CMK (cell line): ENCODE results near the gene ATP6V0B.

Experiments
- DNase-seq: peaks from one replicate; pipeline ENCODE4 v3.0.0-alpha.2; 2010; ENCODE audit warnings: low read depth

The ATP6V0B gene

DNA sequence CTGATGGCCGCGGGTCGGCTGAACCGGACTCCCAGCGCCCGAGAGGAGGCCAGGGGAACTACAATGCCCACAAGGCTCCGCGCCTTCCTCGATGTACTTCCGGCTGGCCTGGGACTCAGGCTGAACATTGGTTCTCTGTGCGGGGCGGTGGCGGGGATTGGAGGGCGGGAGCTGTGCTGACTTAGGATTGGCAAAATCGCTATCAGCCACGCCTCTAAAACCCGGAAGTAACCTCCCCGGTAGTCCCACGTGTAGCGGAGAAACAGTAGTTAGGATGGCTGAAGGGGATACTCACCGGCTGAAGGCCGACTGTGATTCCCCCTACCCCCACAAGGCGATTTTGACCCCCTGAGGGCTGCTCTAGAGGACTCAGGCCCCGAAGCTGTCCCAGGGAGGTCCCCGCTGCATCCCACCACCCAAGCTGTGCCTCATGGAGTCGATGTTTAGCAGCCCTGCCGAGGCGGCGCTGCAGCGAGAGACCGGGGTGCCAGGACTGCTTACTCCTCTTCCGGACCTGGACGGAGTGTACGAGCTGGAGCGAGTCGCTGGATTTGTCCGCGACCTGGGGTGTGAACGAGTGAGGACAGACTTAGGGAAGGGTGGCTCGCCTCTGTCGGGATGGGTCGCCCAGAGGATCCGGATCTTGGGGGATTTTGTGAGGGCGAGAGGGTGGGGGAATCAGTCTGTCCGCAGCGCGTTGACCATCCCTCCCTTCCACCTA, 4.9 kb upstream of the ATP6V0B start, which contains the start of gene DPH2:
Gene DPH2, plus strand, starts transcription at position 265 of the 721 bp plus-strand sequence. Its CDS starts 166 bp downstream, at position 431.
- peak; percentile 95 for DNase-seq

DNA sequence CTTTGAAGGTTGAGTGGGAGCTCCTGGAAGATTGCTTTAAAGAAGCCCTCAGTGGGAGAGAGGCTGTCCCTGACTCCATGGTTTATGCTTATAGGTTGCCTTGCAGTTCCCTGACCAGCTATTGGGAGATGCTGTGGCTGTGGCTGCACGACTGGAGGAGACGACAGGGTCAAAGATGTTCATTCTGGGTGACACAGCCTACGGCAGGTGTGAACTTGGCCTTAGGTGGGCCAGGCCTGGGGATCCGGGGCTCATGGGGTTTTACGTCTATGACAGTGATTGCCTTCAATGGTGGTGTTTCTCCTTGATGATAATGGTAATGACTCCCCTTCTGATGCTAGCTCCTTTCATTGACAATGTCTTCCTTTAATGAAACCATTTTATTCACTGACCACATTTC, 4.3 kb upstream of the ATP6V0B start:
- no peak for DNase-seq

DNA sequence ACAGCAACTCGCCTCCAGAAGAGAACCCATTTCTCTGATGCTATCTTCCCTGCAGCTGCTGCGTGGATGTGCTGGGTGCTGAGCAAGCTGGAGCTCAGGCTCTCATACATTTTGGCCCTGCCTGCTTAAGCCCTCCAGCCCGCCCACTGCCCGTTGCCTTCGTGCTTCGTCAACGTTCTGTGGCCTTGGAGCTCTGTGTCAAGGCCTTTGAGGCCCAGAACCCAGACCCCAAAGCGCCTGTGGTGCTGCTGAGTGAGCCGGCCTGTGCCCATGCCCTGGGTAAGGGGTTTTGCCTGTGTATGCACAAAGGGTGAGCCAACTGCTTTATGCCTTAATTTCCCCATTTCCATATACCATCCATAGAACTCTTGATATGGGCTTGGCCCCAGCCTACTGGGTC, 3.8 kb upstream of the ATP6V0B start:
- no peak for DNase-seq

DNA sequence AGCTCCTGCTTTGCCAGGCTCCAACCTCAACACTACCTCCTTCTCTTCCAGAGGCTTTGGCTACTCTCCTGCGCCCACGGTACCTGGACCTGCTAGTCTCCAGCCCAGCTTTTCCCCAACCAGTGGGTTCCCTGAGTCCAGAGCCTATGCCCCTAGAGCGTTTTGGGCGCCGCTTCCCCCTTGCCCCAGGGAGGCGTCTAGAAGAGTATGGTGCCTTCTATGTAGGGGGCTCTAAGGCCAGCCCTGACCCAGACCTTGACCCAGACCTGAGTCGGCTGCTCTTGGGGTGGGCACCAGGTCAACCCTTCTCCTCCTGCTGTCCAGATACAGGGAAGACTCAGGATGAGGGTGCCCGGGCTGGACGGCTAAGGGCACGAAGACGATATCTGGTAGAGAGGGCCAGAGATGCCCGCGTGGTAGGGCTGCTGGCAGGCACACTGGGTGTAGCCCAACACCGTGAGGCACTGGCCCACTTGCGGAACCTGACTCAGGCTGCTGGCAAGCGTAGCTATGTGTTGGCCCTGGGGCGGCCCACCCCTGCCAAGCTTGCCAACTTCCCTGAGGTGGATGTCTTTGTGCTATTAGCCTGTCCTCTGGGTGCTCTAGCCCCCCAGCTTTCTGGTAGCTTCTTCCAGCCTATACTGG, 3.3 kb upstream of the ATP6V0B start:
- DNase-seq, result no peak

DNA sequence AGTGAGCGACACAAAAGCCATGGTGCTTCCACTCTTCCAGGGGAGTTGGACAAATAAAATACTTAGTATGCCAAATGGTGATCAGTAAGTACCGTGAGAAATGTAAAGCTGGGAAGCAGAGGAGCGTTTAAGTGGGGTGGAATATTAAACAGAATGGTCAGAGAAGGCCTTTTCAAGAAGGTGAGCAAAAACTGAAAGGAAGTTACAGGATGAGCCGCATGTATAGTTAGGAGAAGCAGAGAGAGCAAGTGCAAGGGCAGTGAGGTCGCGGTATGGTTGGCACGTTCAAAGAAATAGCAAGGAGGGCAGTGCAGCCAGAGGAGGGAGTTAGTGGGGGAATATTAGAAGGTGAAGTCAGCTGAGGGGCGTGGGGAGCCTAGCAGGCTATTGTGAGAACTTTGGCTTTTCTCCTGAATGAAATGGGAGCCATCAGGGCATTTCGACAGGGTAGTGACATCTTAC, 748 bp upstream of the ATP6V0B start:
- no peak for DNase-seq

DNA sequence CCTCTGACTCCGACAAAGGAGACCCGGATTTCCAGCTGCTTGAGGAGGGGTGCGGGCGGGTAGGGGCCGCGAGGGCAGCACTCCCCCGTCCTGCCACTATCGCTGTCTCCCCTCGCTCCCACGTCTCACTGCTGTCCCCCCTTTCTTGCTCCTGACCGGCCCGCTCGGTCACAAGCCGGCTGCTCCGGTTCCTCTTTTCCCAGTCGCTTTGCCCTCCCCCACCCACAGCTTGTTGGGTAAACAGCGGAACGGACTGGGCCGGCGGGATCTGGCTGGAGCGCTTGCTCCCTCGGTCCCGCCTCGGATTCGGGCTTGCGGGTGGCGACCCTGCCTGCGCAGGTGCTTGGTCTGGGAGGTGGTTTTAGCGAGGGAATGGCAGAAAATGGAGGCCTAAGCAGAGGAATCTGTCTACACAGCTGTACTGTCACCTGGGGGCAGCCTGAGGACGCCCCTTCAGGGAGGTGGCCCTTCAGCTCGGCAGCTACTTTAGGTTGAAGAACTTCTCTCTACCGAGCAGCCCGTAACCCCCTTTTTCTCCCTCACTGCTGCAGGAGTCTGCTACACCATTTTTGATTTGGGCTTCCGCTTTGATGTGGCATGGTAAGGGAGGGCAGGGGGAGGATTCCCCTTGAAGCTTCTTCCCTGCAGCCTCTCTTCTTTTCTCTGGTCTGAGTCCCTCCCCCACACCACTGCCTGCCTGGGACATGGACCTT, 645 bp downstream of the ATP6V0B start:
- DNase-seq, result no peak

DNA sequence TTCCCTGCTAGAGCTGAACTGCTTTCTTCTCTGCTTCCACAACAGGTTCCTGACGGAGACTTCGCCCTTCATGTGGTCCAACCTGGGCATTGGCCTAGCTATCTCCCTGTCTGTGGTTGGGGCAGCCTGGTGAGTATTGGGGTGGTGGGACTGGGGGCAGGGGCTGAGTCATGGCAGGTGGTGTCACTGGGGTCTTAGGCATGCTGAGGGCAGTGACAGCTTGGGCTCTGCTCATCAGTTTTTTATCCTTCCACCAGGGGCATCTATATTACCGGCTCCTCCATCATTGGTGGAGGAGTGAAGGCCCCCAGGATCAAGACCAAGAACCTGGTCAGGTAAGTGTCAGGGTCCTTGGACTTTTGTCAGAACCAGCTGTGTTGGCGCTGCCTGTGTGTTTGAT, 1.3 kb downstream of the ATP6V0B start:
- DNase-seq, result no peak

DNA sequence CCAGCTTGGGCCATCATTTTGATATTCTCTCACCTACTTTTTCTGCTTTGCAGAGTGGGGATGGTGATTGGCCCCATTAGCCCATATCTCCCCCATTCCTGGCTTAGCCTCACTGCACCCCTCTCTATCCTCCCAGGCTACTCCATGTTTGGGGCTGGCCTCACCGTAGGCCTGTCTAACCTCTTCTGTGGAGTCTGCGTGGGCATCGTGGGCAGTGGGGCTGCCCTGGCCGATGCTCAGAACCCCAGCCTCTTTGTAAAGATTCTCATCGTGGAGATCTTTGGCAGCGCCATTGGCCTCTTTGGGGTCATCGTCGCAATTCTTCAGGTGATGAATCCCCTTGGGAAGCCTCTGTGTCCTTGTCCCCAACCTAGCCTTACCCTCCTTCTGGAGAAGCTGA, 2.1 kb downstream of the ATP6V0B start:
- no peak for DNase-seq

DNA sequence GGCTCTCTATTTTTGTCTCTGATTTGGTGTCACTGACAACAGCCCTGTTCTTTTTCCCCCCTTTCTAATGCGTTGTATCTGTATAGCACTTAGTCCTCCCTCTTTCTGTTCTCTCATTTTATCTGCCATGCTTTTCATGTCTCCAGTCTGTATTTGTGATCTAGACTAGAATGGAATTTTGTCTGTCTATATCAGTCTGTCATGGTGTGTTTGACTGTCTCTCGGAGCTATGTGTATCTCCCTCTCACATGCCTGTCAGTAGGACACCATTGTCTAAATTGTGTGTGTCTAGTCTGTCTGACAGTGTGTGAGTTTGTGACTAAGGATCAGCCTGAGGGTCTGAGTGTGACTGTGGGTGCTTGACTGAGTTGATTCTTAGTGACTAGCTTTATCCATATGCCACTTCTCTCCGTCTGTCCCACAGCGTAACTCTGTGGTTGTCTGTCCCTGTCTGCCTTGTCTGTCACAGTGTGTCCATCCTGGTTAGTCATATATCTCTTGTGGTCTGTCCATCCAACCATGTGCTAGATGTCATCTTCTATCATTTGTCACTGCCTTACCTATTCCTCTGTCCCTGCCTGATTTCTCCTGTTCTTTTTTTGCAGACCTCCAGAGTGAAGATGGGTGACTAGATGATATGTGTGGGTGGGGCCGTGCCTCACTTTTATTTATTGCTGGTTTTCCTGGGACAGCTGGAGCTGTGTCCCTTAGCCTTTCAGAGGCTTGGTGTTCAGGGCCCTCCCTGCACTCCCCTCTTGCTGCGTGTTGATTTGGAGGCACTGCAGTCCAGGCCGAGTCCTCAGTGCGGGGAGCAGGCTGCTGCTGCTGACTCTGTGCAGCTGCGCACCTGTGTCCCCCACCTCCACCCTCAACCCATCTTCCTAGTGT, 2.9 kb downstream of the ATP6V0B start:
- no peak for DNase-seq

DNA sequence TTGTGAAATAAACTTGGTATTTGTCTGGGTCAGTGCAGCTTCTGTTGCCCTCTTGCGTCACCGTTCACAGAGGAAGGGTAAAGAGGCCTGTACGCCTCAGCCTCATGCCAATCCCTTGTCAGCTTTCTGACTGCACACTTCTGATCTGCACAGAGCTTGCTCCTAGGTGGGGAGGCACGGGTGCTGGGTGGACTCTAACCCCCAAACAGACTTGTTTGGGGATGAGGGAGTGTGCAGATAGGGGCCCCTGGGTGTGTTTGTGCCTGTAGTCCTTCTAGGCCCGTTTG, 3.4 kb downstream of the ATP6V0B start:
- DNase-seq, result no peak

DNA sequence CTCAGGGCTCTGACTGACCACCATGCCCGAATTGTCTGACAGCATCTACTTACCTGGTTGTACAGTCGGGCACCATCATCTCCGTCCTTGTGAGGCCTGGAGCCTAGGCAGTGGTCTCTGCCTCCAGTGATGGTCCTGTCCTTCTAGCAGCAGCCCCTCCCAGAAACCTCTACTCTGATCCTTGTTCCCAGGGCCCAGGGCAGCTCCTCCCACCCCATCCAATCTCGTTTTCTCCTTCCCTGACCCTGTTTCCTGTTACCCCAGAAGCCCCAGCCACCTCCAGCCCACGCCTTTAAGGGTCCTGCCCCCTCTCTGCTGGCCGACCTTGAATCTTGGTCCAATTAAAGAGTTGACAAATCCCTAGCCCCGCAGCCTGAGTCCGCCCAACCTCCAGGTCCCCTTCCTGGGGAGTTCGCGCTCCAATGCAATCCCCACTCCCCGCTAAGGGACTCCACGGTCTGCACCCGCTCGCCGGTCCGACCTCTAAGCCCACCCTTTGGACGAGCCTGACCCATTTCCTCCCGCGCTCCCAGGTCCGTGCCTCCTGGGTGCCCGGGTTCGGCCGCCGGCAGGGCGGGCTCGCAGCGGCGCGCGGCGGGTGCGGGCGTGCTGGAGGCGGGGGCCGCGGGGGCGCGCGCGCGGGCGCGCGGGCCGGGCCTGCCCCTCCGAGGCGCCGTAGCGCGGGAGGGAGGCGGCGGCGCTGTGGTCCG, 3.9 kb downstream of the ATP6V0B start, which contains the start of gene B4GALT2:
Gene B4GALT2, plus strand, starts transcription at position 660 of the 710 bp plus-strand sequence. CDS start 1,951 bp downstream, outside the sequence.
- DNase-seq, result no peak

DNA sequence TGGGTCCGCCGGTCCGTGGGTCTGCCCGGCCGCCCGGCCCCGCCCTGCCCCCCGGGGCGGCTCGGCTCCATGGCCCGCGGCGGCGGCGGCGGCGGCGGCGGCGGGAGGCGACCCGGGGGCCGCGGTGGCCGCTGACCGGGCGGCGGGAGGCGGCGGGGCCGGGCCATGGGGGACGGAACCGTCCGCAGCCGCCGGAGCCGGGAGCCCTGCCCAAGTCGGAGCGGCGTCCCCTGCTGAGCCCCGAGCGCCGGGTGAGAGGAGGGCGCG, 4.4 kb downstream of the ATP6V0B start:
- DNase-seq, result no peak

DNA sequence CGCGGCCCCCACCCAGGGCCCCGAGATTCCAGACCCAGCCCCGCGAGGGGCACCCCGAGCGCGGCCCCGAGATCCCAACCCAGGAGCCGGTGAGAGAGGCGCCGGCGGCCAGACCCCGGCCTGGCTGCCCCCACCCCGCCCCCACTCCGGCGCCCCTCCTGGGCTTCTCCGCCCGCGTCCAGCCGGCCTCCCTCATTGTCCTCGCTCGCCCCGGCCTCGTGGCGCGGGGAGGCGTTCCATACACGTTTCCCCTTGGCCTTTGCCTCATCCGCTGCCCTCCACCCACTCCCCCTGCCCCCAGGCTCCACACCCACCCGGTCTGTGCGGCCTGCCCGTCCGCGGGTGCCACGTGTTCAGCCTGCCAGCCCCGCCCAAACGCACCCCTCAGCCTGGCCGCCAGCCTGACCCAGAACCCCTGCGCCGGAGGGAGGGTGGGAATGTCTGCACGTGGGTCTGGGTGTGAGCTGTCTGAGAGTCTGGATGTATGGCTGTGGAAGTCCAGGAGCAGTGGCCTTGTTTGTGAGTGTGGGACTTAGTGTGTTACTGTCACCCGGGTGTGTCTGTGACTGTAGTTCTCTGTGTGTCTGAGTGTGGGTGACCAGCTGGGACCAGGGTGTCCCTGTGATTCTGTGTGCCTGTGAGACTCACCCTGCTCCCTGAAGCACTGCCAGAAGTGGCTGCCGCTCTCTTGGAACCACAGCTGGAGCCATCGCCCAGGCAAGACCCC, 4.9 kb downstream of the ATP6V0B start:
- no peak for DNase-seq

DNA sequence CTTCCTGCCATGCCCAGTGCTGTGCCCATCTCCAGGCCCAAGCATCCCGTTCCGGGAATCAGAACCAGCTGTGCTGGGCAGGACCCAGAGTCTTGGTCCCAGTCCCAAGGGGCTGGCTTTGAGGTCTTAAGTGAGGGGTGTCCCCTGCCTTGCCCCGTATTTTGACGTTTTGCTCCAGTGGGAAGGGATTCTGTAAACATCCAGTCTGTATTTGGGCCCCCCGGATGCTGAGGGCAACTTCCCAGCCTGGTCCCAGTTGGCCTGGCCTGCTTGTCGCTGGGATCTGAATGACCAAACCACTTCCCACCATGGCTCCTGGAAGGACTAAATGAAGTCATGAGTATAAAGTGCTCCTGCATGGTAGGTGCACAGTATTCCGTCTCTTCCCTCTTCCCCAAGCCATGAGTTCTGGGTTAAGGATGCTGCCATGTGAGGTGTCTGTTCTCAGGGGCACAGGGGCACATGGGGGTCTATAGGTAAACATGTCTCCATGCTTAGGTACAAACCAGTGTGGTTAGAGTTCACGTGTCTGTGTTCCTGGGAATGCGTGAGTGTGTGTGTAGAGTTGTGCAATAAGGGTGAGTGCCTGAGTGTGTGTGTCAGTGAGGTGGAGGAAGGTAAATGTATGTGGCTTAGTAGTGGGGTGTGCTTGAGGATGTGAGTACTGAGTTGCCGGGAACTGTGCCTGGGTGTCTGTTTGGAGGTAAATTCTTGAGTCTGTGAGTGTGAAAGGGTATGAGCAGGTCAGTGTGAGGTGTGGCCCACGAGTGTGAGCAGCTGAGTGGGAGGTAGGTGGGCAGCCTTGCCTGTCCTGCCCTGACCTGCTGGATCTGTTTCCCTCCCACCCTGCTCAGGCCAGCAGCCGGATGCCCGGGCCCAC, 5.7 kb downstream of the ATP6V0B start:
- DNase-seq, result no peak

DNA sequence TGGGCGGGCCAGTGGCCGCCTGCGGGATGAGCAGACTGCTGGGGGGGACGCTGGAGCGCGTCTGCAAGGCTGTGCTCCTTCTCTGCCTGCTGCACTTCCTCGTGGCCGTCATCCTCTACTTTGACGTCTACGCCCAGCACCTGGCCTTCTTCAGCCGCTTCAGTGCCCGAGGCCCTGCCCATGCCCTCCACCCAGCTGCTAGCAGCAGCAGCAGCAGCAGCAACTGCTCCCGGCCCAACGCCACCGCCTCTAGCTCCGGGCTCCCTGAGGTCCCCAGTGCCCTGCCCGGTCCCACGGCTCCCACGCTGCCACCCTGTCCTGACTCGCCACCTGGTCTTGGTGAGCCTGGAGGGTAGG, 6.4 kb downstream of the ATP6V0B start:
- no peak for DNase-seq

DNA sequence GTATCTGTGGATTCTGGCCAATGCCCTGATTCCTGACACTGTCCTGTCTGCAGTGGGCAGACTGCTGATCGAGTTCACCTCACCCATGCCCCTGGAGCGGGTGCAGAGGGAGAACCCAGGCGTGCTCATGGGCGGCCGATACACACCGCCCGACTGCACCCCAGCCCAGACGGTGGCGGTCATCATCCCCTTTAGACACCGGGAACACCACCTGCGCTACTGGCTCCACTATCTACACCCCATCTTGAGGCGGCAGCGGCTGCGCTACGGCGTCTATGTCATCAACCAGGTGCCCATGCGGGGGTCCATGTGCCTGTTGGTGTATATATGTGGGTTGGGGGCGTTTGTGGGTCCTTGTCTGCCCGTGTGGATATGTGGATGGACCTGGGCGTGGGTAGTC, 6.9 kb downstream of the ATP6V0B start:
- DNase-seq, result no peak

DNA sequence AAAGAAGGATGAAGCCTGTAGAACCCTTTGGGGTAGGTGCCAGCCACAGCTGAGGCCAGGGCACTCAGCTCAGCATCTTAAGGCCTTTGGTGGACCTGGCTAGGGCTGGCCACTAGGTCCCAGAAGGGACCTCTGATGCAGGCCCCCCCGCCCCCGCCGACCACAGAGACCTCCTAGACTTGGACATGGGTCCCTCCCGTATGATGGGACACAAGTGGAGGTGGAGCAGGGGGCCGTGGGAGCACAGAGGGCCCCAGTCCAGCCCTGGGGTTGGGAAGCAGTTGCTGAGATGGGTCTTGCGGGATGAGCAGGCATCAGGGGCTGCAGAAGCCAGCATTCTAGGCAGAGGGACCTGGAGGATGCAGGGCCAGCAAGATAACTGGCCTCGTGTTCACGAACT, 7.5 kb downstream of the ATP6V0B start:
- no peak for DNase-seq

DNA sequence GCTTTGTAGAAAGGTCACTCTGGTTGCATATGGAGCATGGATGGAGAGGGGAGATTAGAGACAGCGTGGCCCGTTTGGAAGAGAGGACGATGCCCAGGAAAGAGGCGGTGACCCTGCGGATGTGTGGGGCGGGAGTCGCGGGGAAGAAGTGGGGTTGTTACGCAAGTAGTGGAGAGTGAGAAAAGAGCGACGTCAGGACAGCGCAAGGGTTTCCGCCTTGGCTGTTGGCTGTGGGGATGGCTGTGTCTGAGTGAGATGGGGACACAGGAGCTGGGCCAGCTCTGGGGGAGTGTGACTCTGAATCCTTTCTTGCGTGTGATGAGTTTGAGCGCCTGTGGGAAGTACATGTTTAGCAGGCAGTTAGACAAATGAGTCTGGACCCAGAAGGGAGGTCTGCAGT, 8.0 kb downstream of the ATP6V0B start:
- DNase-seq, result no peak

DNA sequence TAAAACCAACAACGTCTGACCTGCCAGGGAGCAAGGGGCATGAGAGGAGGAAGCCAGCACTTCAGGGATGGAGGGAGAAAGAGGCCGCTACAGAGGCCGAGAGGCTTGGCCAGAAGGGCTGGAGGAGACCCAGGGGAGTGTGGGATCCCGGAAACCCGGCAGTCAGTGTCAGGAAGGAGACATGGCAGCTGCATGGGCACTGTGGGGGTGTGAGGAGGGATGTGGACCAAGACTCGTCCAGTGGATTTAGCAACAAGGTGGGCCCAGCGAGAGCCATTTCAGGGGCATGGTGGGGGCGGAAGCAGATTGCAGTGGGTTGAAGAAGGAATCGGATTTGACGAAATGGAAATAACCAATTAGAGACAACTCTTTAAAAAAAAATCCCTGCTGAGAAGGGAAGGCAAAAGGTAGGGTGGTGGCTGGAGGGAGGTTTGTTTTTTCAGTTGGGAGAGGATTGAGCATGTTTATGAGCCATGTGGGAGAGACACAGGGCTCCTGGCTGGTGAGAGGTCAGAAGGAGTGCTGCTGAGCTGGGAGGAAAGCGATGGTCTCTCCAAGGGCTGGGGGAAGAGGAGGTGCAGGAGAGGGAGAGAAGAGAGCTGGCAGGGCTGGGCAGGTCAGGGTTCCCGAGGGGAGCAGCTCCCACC, 8.6 kb downstream of the ATP6V0B start:
- DNase-seq, result no peak

DNA sequence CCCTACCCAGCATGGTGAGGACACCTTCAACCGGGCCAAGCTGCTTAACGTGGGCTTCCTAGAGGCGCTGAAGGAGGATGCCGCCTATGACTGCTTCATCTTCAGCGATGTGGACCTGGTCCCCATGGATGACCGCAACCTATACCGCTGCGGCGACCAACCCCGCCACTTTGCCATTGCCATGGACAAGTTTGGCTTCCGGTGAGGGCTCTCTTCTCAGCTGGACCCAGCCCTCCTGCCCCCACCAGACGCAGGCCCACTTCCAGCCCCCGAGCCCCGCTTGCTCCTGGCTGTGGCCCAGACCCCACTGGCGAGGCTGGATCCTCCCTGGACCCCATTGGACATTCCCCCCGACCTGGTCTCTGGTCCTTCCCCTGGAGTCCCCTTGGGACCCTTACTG, 10.1 kb downstream of the ATP6V0B start:
- DNase-seq, result no peak
